Activated CD8-positive, alpha-beta T cell treated with anti-CD3 and anti-CD28 coated beads for 36 hours (primary cell): Measurements from ENCODE around the gene NGDN. TPM values are rescaled to one million over a fixed set of nuclear protein-coding genes. Genes with fewer than 3 reads are reported as not detected.
A peak's percentile ranks its signal among the peaks of the same experiment; 100 is the strongest.

Experiments used
- ATAC-seq: fragments of 200-7000 bp; cut with Tn5 transposase; one replicate; pipeline ENCODE4 v1.10.0; 2021; ENCODE audit warnings: mild to moderate bottlenecking, moderate library complexity
- CTCF ChIA-PET: fragments of 350-600 bp; sonication (Branson Sonifier 250); formaldehyde crosslinking; loops from one replicate; lab custom pipeline; 2021; ENCODE audit warnings: antibody characterized with exemption; lab: Charles Lee
- POLR2A ChIA-PET: fragments of 350-600 bp; sonication (Branson Sonifier 250); formaldehyde crosslinking; loops from one replicate; lab custom pipeline; 2021; ENCODE audit warnings: antibody characterized with exemption; lab: Charles Lee
- DNase-seq: peaks from one replicate; pipeline ENCODE4 v3.0.0-alpha.2; 2020
- H3K27ac Mint-ChIP-seq: one replicate; pipeline ENCODE4 v1.8.0; 2021; ENCODE audit warnings: mild to moderate bottlenecking, mixed read lengths
- H3K27me3 Mint-ChIP-seq: one replicate; pipeline ENCODE4 v1.8.0; 2021; ENCODE audit warnings: mixed read lengths
- H3K36me3 Mint-ChIP-seq: one replicate; pipeline ENCODE4 v1.8.0; 2021; ENCODE audit warnings: low read depth, mixed read lengths
- H3K4me1 Mint-ChIP-seq: one replicate; pipeline ENCODE4 v1.8.0; 2021; ENCODE audit warnings: low read depth, mixed read lengths
- H3K4me3 Mint-ChIP-seq: one replicate; pipeline ENCODE4 v1.8.0; 2021; ENCODE audit warnings: mild to moderate bottlenecking, moderate library complexity, mixed read lengths
- H3K9me3 Mint-ChIP-seq: one replicate; pipeline ENCODE4 v1.8.0; 2021; ENCODE audit warnings: mixed read lengths
- intact Hi-C: fragments of 100-400 bp; cut with micrococcal nuclease; formaldehyde crosslinking; loops from one replicate; pipeline ENCODE4 v1.10.0; 2022
- total RNA-seq, 2 experiments: library from RNA; stranded (reverse); gene quantifications; one replicate each; pipeline ENCODE4 v1.2.3, GENCODE V29; 2021
- TF ChIP-seq, protein P1 (sequence below): fragments of 200-600 bp; IDR thresholded peaks from one replicate; pipeline ENCODE4 v1.8.0; 2022; ENCODE audit warnings: antibody characterized with exemption, mild to moderate bottlenecking

The NGDN gene
- total RNA-seq, 2 experiments from 2014 or later: 50.9 to 57.4 TPM

- Mint-ChIP-seq H3K27me3 (no peaks in the 10 kb centered on the region), H3K4me1 (no peaks in the 10 kb centered on the region), H3K9me3 (no peaks in the 10 kb centered on the region), H3K36me3 (peaks cover 4% of the 10 kb centered on the region), H3K27ac (no peak overlapping the region), H3K4me3 (no peak overlapping the region)
- no peak for DNase-seq
- TF ChIP-seq, protein P1, sequence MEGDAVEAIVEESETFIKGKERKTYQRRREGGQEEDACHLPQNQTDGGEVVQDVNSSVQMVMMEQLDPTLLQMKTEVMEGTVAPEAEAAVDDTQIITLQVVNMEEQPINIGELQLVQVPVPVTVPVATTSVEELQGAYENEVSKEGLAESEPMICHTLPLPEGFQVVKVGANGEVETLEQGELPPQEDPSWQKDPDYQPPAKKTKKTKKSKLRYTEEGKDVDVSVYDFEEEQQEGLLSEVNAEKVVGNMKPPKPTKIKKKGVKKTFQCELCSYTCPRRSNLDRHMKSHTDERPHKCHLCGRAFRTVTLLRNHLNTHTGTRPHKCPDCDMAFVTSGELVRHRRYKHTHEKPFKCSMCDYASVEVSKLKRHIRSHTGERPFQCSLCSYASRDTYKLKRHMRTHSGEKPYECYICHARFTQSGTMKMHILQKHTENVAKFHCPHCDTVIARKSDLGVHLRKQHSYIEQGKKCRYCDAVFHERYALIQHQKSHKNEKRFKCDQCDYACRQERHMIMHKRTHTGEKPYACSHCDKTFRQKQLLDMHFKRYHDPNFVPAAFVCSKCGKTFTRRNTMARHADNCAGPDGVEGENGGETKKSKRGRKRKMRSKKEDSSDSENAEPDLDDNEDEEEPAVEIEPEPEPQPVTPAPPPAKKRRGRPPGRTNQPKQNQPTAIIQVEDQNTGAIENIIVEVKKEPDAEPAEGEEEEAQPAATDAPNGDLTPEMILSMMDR: no peak
- no peak for ATAC-seq
- ChIA-PET CTCF (interaction anchor here (0.8 to 12.7 kb wide), 4 partner anchors 27 to 146 kb away, joined by 3 to 291 read pairs (median 12); partner anchors contain the start of genes THTPA and ZFHX2), POLR2A (no interaction called here)
- intact Hi-C loops: no loop called here
These were observed 16.5 kb downstream of the NGDN start for GRCh38 chr14:23486036-23486435.

GRCh38 chr14:23487216-23487615, 17.7 kb downstream of the NGDN start:
- Mint-ChIP-seq H3K4me3 (no peak overlapping the region), H3K9me3 (no peaks in the 10 kb centered on the region), H3K4me1 (no peaks in the 10 kb centered on the region), H3K27me3 (no peaks in the 10 kb centered on the region), H3K36me3 (peaks cover 2% of the 10 kb centered on the region), H3K27ac (no peak overlapping the region)
- ChIA-PET POLR2A (interaction anchor here (1.0 kb wide), 1 partner anchor 10 kb away, joined by 3 read pairs; no protein-coding TSS in a partner anchor), CTCF (no interaction called here)
- TF ChIP-seq, protein P1: no peak
- DNase-seq (no peak), ATAC-seq (no peak)
- intact Hi-C loops: no loop called here

DNA sequence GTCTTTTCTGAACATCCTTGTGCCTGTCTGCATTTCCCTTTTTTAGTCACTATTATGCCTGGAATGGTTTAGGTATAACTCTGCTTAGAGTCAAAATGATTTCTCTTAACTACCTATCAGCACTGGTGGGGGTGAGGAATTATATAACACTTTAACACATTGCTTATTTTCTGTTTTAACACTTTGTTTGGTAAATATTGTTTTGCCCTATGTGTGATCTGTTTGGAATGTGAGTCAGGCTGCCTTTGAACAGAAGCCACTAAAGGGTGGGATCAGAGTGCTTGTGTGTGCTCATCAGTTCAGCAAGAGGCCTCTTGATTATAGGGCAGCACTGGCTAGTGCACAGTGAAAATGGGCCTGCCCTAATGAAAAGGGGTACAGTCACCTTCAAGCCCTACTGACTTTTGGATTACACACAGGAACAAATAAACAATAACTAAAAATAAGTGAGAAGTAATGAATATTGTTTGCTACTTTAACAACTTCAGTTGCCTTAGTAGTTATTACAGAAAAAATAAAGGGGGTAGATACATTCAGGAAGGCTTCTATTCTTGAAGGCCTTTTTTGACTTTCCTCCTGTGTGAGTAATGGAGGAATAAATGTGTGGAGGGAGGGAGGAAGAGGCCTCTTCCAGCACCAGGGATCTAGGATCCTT, 23.2 kb downstream of the NGDN start:
- DNase-seq (no peak), ATAC-seq (no peak)
- Mint-ChIP-seq H3K27ac (no peak overlapping the region), H3K9me3 (no peaks in the 10 kb centered on the region), H3K4me3 (no peak overlapping the region), H3K4me1 (no peaks in the 10 kb centered on the region), H3K36me3 (no peaks in the 10 kb centered on the region), H3K27me3 (no peaks in the 10 kb centered on the region)
- POLR2A ChIA-PET: no interaction called here
- intact Hi-C loops: no loop called here
- CTCF ChIA-PET: no interaction called here
- TF ChIP-seq, protein P1: no peak

DNA sequence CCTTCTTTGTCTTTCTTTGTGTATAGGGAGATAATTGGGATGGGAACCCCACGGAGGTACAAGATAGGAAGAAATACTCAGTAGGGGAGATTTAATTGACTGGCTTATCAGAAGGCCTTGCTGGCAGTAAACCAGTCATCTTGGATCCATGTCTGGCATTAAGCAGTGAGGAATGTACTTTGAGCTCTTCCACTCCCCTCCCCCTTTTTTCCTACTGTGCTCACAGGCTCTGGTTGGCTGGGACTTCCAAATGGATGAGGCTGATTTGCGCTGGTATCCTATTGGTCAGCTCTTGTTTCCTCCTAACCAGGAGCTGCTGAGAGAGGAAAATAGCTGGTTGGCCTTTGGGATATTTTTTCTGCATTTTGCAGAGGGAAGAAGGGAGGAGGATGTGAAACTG, 24.7 kb downstream of the NGDN start:
- H3K4me3 Mint-ChIP-seq: no peak overlapping the region
- no peak for ATAC-seq
- no peaks in the 10 kb centered on the region for H3K36me3 Mint-ChIP-seq
- no peaks in the 10 kb centered on the region for H3K9me3 Mint-ChIP-seq
- no peak for DNase-seq
- H3K27me3 Mint-ChIP-seq: no peaks in the 10 kb centered on the region
- ChIA-PET POLR2A (no interaction called here), CTCF (no interaction called here)
- no peaks in the 10 kb centered on the region for H3K4me1 Mint-ChIP-seq
- H3K27ac Mint-ChIP-seq: no peak overlapping the region
- TF ChIP-seq, protein P1: no peak
- intact Hi-C loops: no loop called here

- Mint-ChIP-seq H3K4me1 (peaks cover 6% of the 10 kb centered on the region), H3K9me3 (no peaks in the 10 kb centered on the region), H3K4me3 (peak overlapping the region; percentile 69), H3K36me3 (no peaks in the 10 kb centered on the region), H3K27me3 (no peaks in the 10 kb centered on the region), H3K27ac (peak overlapping the region; percentile 76)
- CTCF ChIA-PET: interaction anchor here (1.9 kb wide), 1 partner anchor 34 kb away, joined by 6 read pairs; no protein-coding TSS in a partner anchor
- TF ChIP-seq, protein P1: no peak
- intact Hi-C loops: no loop called here
- ATAC-seq (peak; percentile 39), DNase-seq (peak; percentile 41)
- POLR2A ChIA-PET: no interaction called here
These were observed 42.7 kb downstream of the NGDN start for GRCh38 chr14:23512156-23512555.
